Measurements from ENCODE around the gene DLGAP4. TPM values are rescaled to one million over a fixed set of nuclear protein-coding genes. Genes with fewer than 3 reads are reported as not detected.

Gene DLGAP4
- total and polyA plus RNA-seq, 10 of the 15 experiments (the other 5 are each of a cell fraction or from before 2014, with no cell fraction given), result 0.42 to 43.3 (median 19.0) TPM

DNA sequence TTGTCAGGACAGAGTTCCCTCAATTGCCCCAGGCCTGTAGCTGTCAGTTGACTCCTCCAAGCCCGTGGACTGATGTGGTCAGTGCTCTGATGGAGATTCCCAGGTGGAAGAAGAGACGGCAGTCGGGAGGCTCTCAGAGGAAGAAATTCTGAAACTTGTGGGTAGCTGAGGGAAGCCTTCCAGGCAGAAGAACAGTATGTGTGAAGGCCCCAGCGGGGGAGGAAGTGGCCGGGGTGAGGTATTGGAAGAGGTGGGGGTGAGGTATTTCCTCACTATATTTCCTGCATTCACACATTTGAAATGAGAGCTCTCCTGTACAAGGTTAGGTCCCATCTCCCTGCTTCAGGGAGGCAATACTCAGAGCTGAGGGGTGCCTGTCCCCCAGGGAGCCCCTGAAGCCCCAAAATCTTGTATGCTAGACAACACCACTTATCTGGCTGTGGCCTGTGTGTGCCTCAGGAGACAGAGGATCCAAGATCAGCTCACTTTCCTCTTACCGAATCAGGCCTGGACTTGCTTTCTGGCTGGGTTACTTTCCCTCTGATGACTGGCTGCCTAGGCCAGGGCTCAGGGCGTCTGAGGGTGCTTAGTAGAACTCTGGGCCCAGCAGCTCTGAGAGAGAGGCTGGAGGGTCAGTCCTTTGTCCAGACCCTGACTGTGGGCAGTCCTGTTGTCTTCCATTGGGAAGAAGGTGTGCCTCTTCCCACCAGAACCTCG is 185.9 kb downstream of the DLGAP4 start:
- in situ Hi-C loops (cut with MboI), result no loop called here
- no peaks in the 10 kb centered on the region; the same call in 1 of the 2 replicates for H4K20me1 ChIP-seq (ENCODE audit: control insufficient read depth, insufficient read depth)
- no TSS peak for BruUV-seq (replicated peaks)
- H3K4me2 ChIP-seq (ENCODE audit: control insufficient read depth, insufficient read depth), result peak overlapping the region; percentile 18; the same call in 1 of the 2 replicates
- ChIA-PET SMC1A (ENCODE audit: uncharacterized antibody, unreplicated experiment) (interaction anchor here (0.6 to 2.3 kb wide), 11 partner anchors 8 to 286 kb away, joined by 3 to 17 read pairs (median 4); no protein-coding TSS in a partner anchor), CTCF (interaction anchor here (0.7 to 2.5 kb wide), 8 partner anchors 12 to 289 kb away, joined by 3 to 12 read pairs (median 10); no protein-coding TSS in a partner anchor), RAD21 (ENCODE audit: unreplicated experiment) (interaction anchor here (0.7 to 2.3 kb wide), 11 partner anchors 9 to 290 kb away, joined by 3 to 17 read pairs (median 5); no protein-coding TSS in a partner anchor), POLR2A (interaction anchor here (0.7 to 1.4 kb wide), 4 partner anchors 9 to 27 kb away, joined by 3 to 5 read pairs (median 4); no protein-coding TSS in a partner anchor)
- H3K4me3 ChIP-seq, result no peak overlapping the region
- H3K4me1 ChIP-seq (ENCODE audit: control insufficient read depth, insufficient read depth, low read length), result peaks cover 21% of the 10 kb centered on the region
- intact Hi-C loops (cut with micrococcal nuclease; ENCODE audit: unreplicated experiment), result no loop called here
- ATAC-seq (peak; percentile 87), FAIRE-seq (no peak), DNase-seq (ENCODE audit: low read depth, low spot score) (no peak)
- WGBS (ENCODE audit: insufficient coverage, insufficient replicate concordance, low lambda C conversion rate, missing lambda C conversion rate), result 3% methylated on average over 8 of the region's 8 CpGs
- H3K27me3 ChIP-seq (replicated peaks in 1 of 2; ENCODE audit: control insufficient read depth in 2 of 2, insufficient read depth in 2 of 2, low read length in 1 of 2), result no peaks in the 10 kb centered on the region
- peaks cover 0 to 12% of the 10 kb centered on the region in 2 experiments; a peak in 2 of 4 replicates for H3K36me3 ChIP-seq (ENCODE audit: control insufficient read depth in 2 of 2, insufficient read depth in 2 of 2, low read length in 1 of 2)
- H3K79me2 ChIP-seq (ENCODE audit: control insufficient read depth, insufficient read depth, low read length), result peaks cover 3% of the 10 kb centered on the region; the same call in 1 of the 2 replicates
- TF ChIP-seq IKZF2 (IDR thresholded peaks at IDR 0.05), result peak; percentile 86 to 92
- 0 out of 2 replicates have a peak, but pooled peaks have one; percentile 42 for TF ChIP-seq GATAD2B (conservative IDR thresholded peaks at IDR 0.05; ENCODE audit: low read depth)
- TF ChIP-seq CREB1 (IDR thresholded peaks at IDR 0.05; ENCODE audit: low read depth), result no peak
- TF ChIP-seq SMAD5 (IDR thresholded peaks at IDR 0.05; ENCODE audit: low read depth), result no peak
- TF ChIP-seq ETV6 (conservative IDR thresholded peaks at IDR 0.05 in 1 of 2, IDR thresholded peaks at IDR 0.05 in 1 of 2; ENCODE audit: borderline replicate concordance in 1 of 2, low read depth in 1 of 2), result peak in 1 of 2 experiments; percentile 89; a peak in 2 of 4 replicates
- peak; percentile 92 for TF ChIP-seq IKZF1 (conservative IDR thresholded peaks at IDR 0.05)
- TF ChIP-seq NBN (IDR thresholded peaks at IDR 0.05), result 0 out of 2 replicates have a peak, but pooled peaks have one; percentile 55
- TF ChIP-seq MYC (IDR thresholded peaks at IDR 0.05; ENCODE audit: insufficient read depth, insufficient read length, insufficient replicate concordance, low read length, severe bottlenecking), result no peak
- TF ChIP-seq, protein P1, sequence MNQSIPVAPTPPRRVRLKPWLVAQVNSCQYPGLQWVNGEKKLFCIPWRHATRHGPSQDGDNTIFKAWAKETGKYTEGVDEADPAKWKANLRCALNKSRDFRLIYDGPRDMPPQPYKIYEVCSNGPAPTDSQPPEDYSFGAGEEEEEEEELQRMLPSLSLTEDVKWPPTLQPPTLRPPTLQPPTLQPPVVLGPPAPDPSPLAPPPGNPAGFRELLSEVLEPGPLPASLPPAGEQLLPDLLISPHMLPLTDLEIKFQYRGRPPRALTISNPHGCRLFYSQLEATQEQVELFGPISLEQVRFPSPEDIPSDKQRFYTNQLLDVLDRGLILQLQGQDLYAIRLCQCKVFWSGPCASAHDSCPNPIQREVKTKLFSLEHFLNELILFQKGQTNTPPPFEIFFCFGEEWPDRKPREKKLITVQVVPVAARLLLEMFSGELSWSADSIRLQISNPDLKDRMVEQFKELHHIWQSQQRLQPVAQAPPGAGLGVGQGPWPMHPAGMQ (IDR thresholded peaks at IDR 0.05; ENCODE audit: borderline replicate concordance), result no peak
- no peak for TF ChIP-seq NR2C2 (IDR thresholded peaks at IDR 0.05; ENCODE audit: borderline replicate concordance, control insufficient read depth, insufficient read length, low read depth)
- TF ChIP-seq, protein P2, sequence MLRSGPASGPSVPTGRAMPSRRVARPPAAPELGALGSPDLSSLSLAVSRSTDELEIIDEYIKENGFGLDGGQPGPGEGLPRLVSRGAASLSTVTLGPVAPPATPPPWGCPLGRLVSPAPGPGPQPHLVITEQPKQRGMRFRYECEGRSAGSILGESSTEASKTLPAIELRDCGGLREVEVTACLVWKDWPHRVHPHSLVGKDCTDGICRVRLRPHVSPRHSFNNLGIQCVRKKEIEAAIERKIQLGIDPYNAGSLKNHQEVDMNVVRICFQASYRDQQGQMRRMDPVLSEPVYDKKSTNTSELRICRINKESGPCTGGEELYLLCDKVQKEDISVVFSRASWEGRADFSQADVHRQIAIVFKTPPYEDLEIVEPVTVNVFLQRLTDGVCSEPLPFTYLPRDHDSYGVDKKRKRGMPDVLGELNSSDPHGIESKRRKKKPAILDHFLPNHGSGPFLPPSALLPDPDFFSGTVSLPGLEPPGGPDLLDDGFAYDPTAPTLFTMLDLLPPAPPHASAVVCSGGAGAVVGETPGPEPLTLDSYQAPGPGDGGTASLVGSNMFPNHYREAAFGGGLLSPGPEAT (IDR thresholded peaks at IDR 0.05; ENCODE audit: low read depth), result peak; percentile 61; the same call in 1 of the 2 replicates
- peak; percentile 63 for TF ChIP-seq RUNX3 (IDR thresholded peaks at IDR 0.05; ENCODE audit: low read length)
- peak; percentile 77 for TF ChIP-seq EED (IDR thresholded peaks at IDR 0.05; ENCODE audit: low read depth)
- TF ChIP-seq EGR1 (IDR thresholded peaks at IDR 0.05; ENCODE audit: borderline replicate concordance in 1 of 2, low read depth in 2 of 2, low read length in 2 of 2), result peak in 1 of 2 experiments; percentile 76; a peak in 2 of 3 replicates
- TF ChIP-seq NFYA (IDR thresholded peaks at IDR 0.05; ENCODE audit: borderline replicate concordance, low read depth, low read length), result no peak
- peak; percentile 84 for TF ChIP-seq SPI1 (IDR thresholded peaks at IDR 0.05; ENCODE audit: borderline replicate concordance, insufficient read depth, low read depth, low read length)
- TF ChIP-seq ATF7 (IDR thresholded peaks at IDR 0.05; ENCODE audit: low read depth), result peak; percentile 40; the same call in 1 of the 2 replicates
- TF ChIP-seq TBL1XR1 (IDR thresholded peaks at IDR 0.05; ENCODE audit: low read depth, low read length), result no peak
- TF ChIP-seq DPF2 (IDR thresholded peaks at IDR 0.05), result peak; percentile 31; the same call in 1 of the 2 replicates
- no peak overlapping the region for H2AFZ ChIP-seq (ENCODE audit: control insufficient read depth, low read depth, low read length)
- peak overlapping the region; percentile 59 for H3K27ac ChIP-seq (ENCODE audit: control insufficient read depth, insufficient read depth)
- H3K9me3 ChIP-seq (replicated peaks; ENCODE audit: control insufficient read depth, insufficient read depth, low read length), result no peaks in the 10 kb centered on the region
- H3K9ac ChIP-seq (ENCODE audit: control insufficient read depth, insufficient read depth, low read length), result no peak overlapping the region

Measured in GM12878 (cell line).